ENCODE measurements around the gene UBAP2. TPM values are rescaled to one million over a fixed set of nuclear protein-coding genes. Genes with fewer than 3 reads are reported as not detected.

UBAP2 gene
- polyA plus RNA-seq, 3 donors from 2014 or later, result 5.8 to 15.0 TPM; not detected in 1

DNA sequence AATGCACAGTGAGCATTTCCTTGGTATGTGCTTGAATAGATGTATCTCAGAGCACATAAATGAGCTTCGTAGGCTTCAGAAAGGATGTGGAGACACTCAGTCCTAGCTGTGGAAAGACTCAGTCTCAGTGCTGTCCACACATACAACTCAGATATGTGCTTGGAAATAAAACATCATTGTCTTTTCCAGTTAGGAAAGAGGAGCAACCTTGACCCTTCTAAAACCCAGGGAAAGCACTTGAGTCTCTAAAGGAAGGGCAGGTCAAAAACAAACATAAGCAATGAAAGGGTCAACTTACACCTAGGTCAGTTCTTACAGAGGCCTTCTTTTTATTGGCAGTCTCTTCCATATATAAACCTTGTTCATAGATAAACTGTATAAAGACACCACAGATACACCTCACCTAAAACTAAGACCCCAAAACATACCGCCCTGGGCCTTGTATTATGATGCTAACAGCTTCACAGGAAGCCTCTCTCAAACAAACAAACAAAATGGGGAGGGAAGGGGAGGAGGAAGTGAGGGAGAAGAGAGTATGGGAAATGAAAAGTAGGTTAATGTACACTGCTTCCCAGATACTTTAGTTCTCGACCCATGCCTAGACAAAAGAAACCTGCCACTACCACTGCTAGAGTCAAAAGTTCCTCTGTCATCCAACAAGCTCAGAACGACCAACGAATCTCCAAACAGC is 114.4 kb downstream of the UBAP2 start:
- Mint-ChIP-seq H3K9me3 (no peaks in the 10 kb centered on the region), H3K27ac (peak overlapping the region in 1 of 6 donors; percentile 8), H3K4me3 (no peak overlapping the region), H3K36me3 (peaks cover 12 to 43% (median 19%) of the 10 kb centered on the region in 3 donors), H3K27me3 (ENCODE audit: low read depth in 3 of 3) (peaks cover 0 to 3% (median 2%) of the 10 kb centered on the region in 3 donors), H3K4me1 (no peaks in the 10 kb centered on the region)
- no peak for DNase-seq

DNA sequence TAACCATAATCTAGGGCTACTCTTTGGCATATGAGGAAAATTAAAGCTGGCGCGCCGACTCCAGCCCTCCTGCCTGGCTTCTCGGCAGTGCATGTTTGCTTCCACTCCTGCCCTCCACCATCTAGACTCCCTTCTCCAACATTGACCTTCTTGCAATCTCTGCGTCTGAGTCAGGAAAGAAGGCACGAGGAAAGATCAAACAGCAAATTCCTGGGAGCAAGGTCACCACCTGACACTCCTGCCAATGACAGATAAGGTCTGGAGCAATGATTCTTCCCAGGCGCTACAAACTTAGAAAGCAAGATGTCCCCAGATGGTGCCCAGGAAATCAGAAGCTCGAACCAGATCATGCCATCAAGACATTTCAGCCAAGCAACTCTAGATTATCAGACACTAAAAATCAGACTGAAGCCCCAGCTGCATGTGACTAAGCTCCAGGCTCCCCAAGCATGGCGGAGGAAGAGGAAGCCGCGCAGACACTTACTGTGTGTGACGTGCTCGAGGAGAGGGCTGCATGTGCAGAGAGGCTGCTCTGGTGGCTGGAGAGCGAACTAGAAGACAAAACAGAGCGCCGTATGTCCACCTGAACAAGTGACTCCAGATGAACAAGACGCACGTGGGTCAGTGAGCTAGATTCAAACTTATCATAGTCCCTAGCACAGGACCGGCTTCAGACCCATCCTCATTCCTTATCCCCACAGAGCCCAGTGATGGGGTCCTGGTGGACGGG is 116.4 kb downstream of the UBAP2 start:
- Mint-ChIP-seq H3K27me3 (ENCODE audit: low read depth in 3 of 3) (peaks cover 0 to 4% (median 4%) of the 10 kb centered on the region in 3 donors), H3K4me1 (no peaks in the 10 kb centered on the region), H3K4me3 (peak overlapping the region in 1 of 5 donors; percentile 42), H3K36me3 (peaks cover 12 to 52% (median 15%) of the 10 kb centered on the region in 3 donors), H3K27ac (peak overlapping the region in 2 of 6 donors; percentile 14 to 46), H3K9me3 (no peaks in the 10 kb centered on the region)
- no peak for DNase-seq

DNA sequence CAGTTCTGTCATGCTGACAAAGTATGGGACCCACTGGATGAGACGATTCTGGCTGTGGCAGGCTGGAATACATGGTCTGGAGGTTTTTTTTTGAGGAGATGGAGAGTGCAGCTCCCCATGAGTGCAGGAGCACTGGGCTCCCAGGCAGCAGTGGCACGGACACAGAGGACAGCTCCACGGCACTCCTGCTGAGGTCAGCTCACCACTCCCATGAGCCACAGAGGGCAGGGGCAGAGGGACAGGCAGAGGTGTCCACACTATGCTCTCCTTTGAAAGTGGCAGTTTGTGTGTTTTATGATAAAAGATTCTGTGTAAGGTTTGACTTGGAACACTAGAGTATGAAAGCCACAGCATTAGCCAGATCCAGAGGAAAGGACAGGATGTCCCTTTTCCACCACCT is 117.4 kb downstream of the UBAP2 start:
- Mint-ChIP-seq H3K4me1 (no peaks in the 10 kb centered on the region), H3K27me3 (ENCODE audit: low read depth in 3 of 3) (peaks cover 0 to 4% (median 4%) of the 10 kb centered on the region in 3 donors), H3K27ac (no peak overlapping the region), H3K4me3 (no peak overlapping the region), H3K36me3 (peaks cover 12 to 50% (median 15%) of the 10 kb centered on the region in 3 donors), H3K9me3 (no peaks in the 10 kb centered on the region)
- no peak for DNase-seq

DNA sequence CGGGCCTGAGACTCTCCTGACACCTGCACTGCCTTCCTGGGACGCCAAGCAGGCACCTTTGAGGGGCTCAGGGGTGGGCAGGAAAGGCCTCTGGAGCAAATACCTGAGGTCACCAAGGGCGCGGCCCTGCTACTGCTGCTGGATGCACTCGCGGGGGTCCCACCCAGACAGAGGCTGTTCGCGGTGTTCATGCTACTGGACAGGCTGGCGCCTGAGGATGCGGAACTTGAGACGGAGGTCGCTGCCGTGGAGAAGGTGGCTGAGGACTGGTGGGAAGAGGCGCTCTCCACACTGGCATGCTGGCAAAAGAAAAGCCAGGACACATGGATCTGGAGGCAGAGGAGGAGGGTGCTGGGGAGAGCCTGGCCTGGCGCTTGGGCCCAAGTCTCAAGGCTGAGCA is 121.0 kb downstream of the UBAP2 start:
- Mint-ChIP-seq H3K4me1 (no peaks in the 10 kb centered on the region), H3K36me3 (peaks cover 0 to 35% (median 12%) of the 10 kb centered on the region in 3 donors), H3K9me3 (no peaks in the 10 kb centered on the region), H3K27me3 (ENCODE audit: low read depth in 3 of 3) (peaks cover 0 to 4% (median 2%) of the 10 kb centered on the region in 3 donors), H3K27ac (no peak overlapping the region), H3K4me3 (no peak overlapping the region)
- no peak for DNase-seq

DNA sequence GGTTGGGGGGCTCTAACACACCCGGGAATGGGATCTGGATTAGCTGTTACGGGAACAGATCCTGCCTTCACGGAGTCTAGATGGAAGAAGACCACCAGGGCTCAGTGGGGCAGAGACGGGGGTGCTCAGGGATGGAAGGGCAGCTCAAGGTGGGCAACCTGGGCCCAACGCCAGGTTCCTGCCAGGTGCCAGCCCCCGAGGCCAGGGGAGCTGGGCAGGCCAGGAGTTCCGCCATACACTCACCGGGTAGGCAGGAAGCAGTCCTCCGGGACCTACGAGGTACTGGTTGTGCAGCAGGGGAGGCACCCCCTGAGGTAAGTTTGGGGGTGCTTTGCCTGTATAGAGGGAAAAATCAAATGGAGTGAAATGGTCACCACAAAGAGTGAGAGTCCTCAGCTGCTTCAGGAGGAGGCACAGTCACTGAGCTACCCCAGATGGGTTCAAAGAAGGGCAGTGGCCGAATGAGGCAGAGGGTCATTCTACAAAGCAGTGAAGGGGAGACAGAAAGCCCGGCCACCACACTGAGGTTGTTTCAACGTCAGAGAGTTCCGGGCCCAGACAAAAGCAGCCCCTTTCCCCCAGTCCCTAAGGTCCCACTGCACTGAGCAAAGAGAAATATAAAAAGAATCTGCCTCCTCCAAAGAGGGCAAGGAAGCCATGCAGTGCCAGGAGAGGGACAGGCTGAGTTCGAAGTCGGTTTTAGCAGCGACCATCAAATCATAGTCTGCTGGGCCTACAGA is 121.8 kb downstream of the UBAP2 start:
- Mint-ChIP-seq H3K27ac (no peak overlapping the region), H3K27me3 (ENCODE audit: low read depth in 3 of 3) (peaks cover 0 to 4% (median 2%) of the 10 kb centered on the region in 3 donors), H3K4me1 (no peaks in the 10 kb centered on the region), H3K36me3 (peaks cover 0 to 28% (median 8%) of the 10 kb centered on the region in 3 donors), H3K9me3 (no peaks in the 10 kb centered on the region), H3K4me3 (no peak overlapping the region)
- no peak for DNase-seq

DNA sequence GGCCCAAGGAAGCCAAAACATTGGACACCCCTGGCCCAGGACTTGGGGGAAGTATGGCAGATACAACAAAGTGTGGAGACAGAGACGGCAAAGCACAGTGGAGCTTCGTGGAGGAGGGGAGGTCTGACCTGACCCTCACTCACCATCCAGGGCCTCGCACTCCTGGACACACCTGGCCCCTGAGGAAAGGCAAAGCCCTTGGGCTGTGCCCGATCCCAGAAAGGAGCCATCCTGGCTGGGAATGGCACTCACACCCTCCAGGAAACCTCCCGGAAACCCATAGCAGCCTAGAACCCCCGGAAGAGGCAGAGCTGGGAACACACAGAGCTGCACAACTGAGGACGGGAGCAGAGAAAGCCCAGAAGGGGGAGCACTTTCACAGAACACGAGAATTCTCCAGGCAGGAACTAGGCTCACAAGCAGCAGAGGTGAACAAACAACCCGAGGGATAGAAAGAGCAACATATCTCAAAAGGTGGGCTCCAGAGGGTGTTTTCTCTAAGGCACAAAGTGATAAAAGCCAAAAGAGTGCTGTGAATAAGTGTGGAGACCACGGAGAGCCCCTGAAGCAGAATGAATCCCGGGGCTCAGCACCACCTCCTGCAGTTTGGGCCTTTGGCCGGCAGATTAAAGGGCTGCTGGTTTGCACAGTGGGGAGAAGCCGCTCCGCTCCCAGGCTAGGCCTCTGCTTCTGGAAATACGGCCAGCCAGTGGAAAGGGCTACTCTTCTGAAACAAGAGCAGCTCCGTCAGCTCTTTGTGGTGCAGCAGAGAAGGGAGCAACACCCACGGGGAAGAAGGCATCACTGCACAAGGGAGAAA is 123.5 kb downstream of the UBAP2 start:
- no peaks in the 10 kb centered on the region for H3K9me3 Mint-ChIP-seq
- no peak for DNase-seq
- H3K36me3 Mint-ChIP-seq, result peaks cover 0 to 29% (median 5%) of the 10 kb centered on the region in 3 donors
- H3K4me3 Mint-ChIP-seq, result no peak overlapping the region
- peaks cover 0 to 4% (median 4%) of the 10 kb centered on the region in 3 donors for H3K27me3 Mint-ChIP-seq (ENCODE audit: low read depth in 3 of 3)
- peaks cover 0 to 2% of the 10 kb centered on the region in 2 donors for H3K4me1 Mint-ChIP-seq
- peak overlapping the region in 2 of 6 donors; percentile 51 to 68 for H3K27ac Mint-ChIP-seq

DNA sequence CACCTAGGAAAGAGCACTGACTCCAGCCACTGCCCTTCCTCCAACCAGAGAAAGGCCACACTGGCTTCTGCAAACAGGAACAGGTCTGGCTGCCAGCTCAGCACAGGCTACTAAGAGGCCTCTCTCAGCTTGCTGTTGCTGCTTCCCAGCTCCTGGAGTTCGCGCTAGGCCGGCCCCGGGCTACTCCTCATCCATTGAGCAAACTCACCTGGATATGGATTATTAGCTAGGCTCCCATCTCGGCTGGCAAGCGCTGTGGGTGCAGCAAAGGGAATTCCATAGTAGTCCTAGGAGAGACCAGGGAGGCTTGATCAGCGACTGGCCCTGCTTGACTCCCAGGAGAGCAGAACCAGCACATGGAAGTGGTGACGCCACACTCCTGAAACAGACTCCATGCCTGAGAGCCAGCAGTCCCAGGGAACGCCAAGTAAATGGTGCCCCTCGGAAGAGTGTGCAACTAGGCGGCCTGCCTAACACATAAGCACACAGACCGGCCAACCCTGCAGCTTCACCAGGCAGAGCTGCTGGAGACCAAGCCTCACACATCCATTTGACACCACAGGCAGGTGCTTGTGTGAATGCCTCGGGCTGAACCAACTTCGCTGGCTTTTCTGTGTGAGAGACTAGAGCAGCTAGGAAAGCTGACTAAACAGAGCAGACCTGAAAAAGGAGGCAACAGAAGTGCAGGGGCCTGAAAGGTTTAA is 124.5 kb downstream of the UBAP2 start:
- H3K4me1 Mint-ChIP-seq, result peaks cover 0 to 2% of the 10 kb centered on the region in 2 donors
- H3K27me3 Mint-ChIP-seq (ENCODE audit: low read depth in 3 of 3), result peaks cover 0 to 4% (median 2%) of the 10 kb centered on the region in 3 donors
- no peak overlapping the region for H3K27ac Mint-ChIP-seq
- no peak overlapping the region for H3K4me3 Mint-ChIP-seq
- H3K36me3 Mint-ChIP-seq, result peaks cover 0 to 30% (median 4%) of the 10 kb centered on the region in 3 donors
- no peaks in the 10 kb centered on the region for H3K9me3 Mint-ChIP-seq
- DNase-seq, result no peak

DNA sequence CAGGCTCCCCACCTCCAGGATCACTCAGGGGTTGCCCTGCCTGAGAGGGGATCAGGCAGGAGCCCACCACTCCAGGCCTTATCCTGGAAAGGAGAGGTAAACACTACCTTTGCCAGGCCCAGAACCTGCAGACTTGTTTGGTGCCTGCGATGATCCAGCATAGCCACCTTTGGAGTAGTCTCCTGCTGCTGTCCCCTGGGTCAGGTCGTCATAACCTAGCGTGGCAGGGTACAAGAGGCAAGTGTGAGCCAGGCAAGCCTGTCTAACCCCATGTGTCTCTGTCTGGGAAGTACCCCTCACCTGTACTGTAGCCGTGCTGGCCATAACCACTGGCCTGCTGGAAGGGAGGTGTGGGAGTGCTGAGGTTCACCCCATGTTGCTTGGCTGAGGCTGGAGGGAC is 125.6 kb downstream of the UBAP2 start:
- no peak for DNase-seq
- H3K4me3 Mint-ChIP-seq, result no peak overlapping the region
- peaks cover 0 to 2% of the 10 kb centered on the region in 2 donors for H3K4me1 Mint-ChIP-seq
- peaks cover 0 to 27% (median 10%) of the 10 kb centered on the region in 3 donors for H3K36me3 Mint-ChIP-seq
- H3K9me3 Mint-ChIP-seq, result no peaks in the 10 kb centered on the region
- peaks cover 2 to 4% (median 2%) of the 10 kb centered on the region in 3 donors for H3K27me3 Mint-ChIP-seq (ENCODE audit: low read depth in 3 of 3)
- no peak overlapping the region for H3K27ac Mint-ChIP-seq

DNA sequence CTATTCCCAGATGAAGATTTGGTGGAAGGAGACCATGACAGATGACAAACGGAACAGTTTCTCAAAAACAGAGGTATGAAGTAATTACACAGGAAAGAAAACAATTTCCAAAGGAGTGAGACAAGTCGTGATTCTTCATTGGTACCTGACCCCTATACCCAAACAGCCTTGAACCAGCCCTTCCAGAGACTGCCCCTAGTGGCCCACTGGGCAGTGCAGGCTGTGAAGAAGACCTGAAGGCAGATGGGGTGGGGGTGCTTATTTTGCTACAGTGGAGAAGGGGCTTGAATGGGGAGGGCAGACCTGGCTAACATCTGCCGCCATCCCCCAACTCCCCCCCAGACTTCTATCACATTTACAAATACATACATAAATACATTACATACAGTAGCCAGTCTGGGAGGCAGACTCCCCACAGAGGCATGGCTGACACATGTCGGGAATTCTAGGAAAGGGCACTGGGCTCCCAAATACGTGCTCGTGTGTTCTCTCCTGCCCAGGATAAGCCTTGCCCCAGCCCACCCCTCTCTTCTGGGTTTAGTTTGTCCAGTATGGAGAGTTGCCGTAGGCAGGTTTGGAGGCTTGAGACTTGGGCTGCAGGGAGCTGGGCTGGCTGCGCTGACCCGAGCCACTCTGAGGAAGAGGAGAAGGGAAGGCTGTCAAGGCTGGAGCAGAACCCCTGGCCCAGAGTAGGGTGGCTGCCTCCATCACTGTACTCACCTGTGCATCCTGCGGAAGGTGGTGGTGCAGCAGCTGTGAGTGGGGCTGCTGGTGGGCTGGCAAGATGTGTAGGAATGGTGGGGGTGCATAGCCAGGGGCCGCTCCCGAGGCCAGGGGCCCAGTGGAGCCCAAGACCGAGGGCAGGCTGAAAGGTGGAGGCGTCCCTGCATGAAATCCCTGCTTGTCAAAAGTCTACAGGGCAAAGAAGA is 126.5 kb downstream of the UBAP2 start:
- Mint-ChIP-seq H3K27ac (peak overlapping the region in 3 of 6 donors; percentile 12 to 45 (median 29)), H3K36me3 (peaks cover 0 to 30% (median 15%) of the 10 kb centered on the region in 3 donors), H3K4me1 (peaks cover 0 to 2% of the 10 kb centered on the region in 2 donors), H3K4me3 (no peak overlapping the region), H3K9me3 (no peaks in the 10 kb centered on the region), H3K27me3 (ENCODE audit: low read depth in 3 of 3) (peaks cover 2% of the 10 kb centered on the region in 3 donors)
- peak in 2 of 3 donors; percentile 7 to 12 for DNase-seq

DNA sequence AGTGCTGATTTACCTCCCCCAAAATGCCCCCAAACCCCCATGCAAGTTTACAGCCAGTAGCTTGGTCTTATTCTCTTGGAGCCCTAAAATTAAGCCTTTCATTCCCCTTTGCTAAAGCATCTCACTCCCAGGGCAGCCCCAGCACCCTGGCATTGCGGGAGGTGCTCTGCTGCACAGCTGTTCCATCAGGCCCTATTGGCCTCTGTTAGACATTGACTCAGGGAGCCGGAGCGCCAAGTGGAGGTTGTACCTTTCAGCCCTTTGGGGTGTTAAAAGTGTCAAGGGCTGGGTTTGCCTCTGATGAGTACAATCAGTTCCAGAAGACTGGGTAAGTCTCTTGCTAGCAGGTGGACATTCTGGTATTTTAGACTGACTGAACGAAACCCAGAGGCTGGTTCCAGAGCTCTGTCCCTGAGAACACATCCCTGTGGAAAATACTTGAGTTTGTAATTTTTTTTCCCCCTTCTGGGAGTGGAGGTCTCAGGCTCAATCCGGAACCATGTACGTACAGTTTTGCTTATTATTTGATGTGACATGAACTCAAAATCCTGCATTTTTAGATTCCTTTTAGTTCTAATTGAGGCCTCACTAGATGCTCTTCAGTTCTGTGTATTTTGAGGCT is 129.3 kb downstream of the UBAP2 start:
- Mint-ChIP-seq H3K9me3 (no peaks in the 10 kb centered on the region), H3K27me3 (ENCODE audit: low read depth in 3 of 3) (peaks cover 0 to 2% (median 2%) of the 10 kb centered on the region in 3 donors), H3K4me3 (no peak overlapping the region), H3K4me1 (peaks cover 0 to 2% of the 10 kb centered on the region in 2 donors), H3K27ac (peak overlapping the region; percentile 35 to 82 (median 66)), H3K36me3 (peaks cover 8 to 29% (median 29%) of the 10 kb centered on the region in 3 donors)
- DNase-seq, result no peak

DNA sequence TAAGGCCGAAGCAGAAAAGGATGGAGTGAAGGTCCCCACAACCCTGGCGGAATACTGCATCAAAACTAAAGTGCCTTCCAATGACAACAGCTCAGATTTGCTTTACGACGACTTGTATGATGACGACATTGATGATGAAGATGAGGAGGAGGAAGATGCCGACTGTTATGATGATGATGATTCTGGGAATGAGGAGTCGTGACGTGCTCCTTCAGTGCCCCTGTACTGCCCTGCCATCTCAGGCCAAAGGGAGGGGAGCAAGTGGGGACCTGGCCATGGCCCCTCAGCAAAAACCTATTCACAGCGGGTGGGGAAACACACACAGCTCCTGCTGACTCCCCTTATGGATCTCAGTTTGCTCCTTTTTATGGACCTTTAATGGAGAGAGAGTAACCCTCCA is 131.7 kb downstream of the UBAP2 start:
- H3K36me3 Mint-ChIP-seq, result peaks cover 8 to 29% (median 26%) of the 10 kb centered on the region in 3 donors
- no peak for DNase-seq
- H3K4me3 Mint-ChIP-seq, result no peak overlapping the region
- peak overlapping the region in 1 of 6 donors; percentile 11 for H3K27ac Mint-ChIP-seq
- peaks cover 0 to 2% (median 2%) of the 10 kb centered on the region in 3 donors for H3K27me3 Mint-ChIP-seq (ENCODE audit: low read depth in 3 of 3)
- peaks cover 0 to 2% of the 10 kb centered on the region in 2 donors for H3K4me1 Mint-ChIP-seq
- H3K9me3 Mint-ChIP-seq, result no peaks in the 10 kb centered on the region

Data from immature natural killer cell (primary cell).